ENCODE measurements around the gene MDH1B.
"Not testable (repeated sequence)": the region's sequence is repeated elsewhere in the genome, so short reads cannot be mapped to it uniquely, and the experiment has no call there.

Gene MDH1B

GRCh38 chr2:206765242-206766056, at the start of gene MDH1B, which contains the start of gene FASTKD2:
Gene MDH1B, minus strand, starts transcription at chr2:206765328. Its CDS starts 57 bp downstream, at chr2:206765271.
Gene FASTKD2, plus strand, starts transcription at chr2:206765606. Its CDS starts 1,088 bp downstream, at chr2:206766694.
- peak; percentile 90 for FAIRE-seq

GRCh38 chr2:206814498-206814897, 49.4 kb upstream of the MDH1B start:
- DNase-seq (ENCODE audit: insufficient read length, low spot score) (no peak), FAIRE-seq (no peak)
- no peak for TF ChIP-seq POLR2A (IDR thresholded peaks at IDR 0.05; ENCODE audit: low read depth, low read length)

More at GRCh38 chr2:206765242-206766056, at the start of gene MDH1B, which contains the start of gene FASTKD2:
- DNase-seq (ENCODE audit: insufficient read length, low spot score) = peak; percentile 82
- TF ChIP-seq POLR2A (IDR thresholded peaks at IDR 0.05; ENCODE audit: low read depth, low read length) = peak; percentile 71

DNA sequence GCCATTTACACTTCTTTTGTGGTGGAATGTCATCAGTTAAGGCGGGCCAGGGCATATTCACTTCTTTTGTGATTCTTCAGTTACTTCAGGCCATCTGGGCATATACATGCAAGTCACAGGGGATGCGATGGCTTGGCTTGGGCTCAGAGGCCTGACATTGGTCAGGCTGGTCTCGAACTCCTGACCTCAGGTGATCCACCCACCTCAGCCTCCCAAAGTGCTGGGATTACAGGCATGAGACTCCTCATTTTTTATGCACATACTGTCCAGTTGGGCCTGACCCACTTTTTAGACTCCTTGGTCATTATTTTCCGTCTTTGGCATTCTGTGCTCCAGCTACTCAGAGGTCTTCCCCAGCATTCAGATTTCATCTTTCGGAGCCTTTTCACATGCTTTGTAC, 47.3 kb upstream of the MDH1B start:
- not testable (repeated sequence) for FAIRE-seq; DNase-seq (ENCODE audit: insufficient read length, low spot score)

DNA sequence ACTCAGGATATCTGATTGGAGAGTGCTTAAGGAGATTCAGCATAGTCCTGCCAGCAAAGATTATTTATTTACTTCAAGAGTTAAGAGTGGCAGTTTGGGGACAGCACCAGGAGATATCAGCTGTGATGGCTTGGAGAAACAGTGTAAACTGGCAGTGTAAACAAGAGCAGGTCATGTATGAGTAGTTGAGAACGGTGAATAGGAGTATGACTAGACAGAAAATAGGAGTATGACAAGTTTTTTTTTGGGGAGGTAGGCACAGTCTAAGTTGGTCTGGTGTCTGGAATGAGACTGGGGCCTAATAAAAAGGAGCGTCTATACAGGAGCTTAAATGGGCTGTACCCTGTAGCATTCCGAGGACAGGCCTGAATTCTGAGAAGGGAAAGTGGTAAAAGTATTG, 42.5 kb upstream of the MDH1B start:
- DNase-seq (ENCODE audit: insufficient read length, low spot score); FAIRE-seq: not testable (repeated sequence)

GRCh38 chr2:206805887-206806607, 40.9 kb upstream of the MDH1B start:
- FAIRE-seq (no peak), DNase-seq (ENCODE audit: insufficient read length, low spot score) (no peak)
- TF ChIP-seq POLR2A (IDR thresholded peaks at IDR 0.05; ENCODE audit: low read depth, low read length) = no peak

DNA sequence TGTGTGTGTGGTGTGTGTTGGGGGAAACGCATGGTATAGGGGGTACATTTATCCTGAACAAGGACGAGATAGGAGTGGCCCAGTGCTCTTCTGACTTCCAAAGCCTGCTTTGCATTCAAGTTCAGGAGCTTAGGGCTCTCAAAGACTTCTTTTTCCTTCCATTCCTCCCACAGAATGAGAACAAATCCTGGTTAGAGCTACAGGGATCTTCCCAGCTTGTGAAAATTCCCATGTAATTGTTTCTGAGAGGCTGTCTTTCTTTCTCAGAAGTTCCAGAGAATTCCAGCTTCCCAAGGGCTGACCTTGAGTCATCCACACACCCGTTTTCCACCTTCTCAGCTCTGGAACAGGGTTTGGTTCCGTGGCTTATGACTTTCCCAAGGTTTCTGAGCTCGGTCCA, 39.2 kb upstream of the MDH1B start:
- DNase-seq (ENCODE audit: insufficient read length, low spot score) (no peak), FAIRE-seq (no peak)

GRCh38 chr2:206802654-206803514, 37.8 kb upstream of the MDH1B start:
- FAIRE-seq (no peak), DNase-seq (ENCODE audit: insufficient read length, low spot score) (no peak)
- TF ChIP-seq POLR2A (IDR thresholded peaks at IDR 0.05; ENCODE audit: low read depth, low read length) = no peak

More for the DNA sequence above, 39.2 kb upstream of the MDH1B start:
- no peak for TF ChIP-seq POLR2A (IDR thresholded peaks at IDR 0.05; ENCODE audit: low read depth, low read length)

- no peak for TF ChIP-seq POLR2A (IDR thresholded peaks at IDR 0.05; ENCODE audit: low read depth, low read length)
- FAIRE-seq (no peak), DNase-seq (ENCODE audit: insufficient read length, low spot score) (no peak)
Measured at GRCh38 chr2:206801418-206802189, 36.5 kb upstream of the MDH1B start.

GRCh38 chr2:206800506-206801417, 35.6 kb upstream of the MDH1B start:
- DNase-seq (ENCODE audit: insufficient read length, low spot score) (peak; percentile 36), FAIRE-seq (peak; percentile 90)
- TF ChIP-seq POLR2A (IDR thresholded peaks at IDR 0.05; ENCODE audit: low read depth, low read length) = no peak

GRCh38 chr2:206799083-206799482, 34.0 kb upstream of the MDH1B start:
- no peak for TF ChIP-seq POLR2A (IDR thresholded peaks at IDR 0.05; ENCODE audit: low read depth, low read length)
- FAIRE-seq (no peak), DNase-seq (ENCODE audit: insufficient read length, low spot score) (no peak)

DNA sequence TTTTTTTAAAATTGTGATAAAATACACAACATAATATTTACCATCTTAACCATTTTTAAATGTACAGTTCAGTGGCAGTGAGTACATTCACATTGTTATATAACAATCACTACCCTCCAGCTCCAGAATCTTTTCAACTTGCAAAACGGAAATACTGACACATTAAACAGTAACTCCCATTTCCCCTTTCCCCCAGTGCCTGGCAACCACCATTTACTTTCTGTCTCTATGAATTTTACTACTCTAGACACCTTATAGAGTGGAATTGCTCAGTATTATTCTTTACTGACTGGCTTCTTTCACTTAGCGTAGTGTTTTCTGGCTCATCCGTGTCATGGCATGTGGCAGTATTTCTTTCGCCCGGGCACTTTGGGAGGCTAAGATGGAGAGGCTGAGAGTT, 32.9 kb upstream of the MDH1B start:
- no peak for TF ChIP-seq POLR2A (IDR thresholded peaks at IDR 0.05; ENCODE audit: low read depth, low read length)
- FAIRE-seq (no peak), DNase-seq (ENCODE audit: insufficient read length, low spot score) (no peak)

DNA sequence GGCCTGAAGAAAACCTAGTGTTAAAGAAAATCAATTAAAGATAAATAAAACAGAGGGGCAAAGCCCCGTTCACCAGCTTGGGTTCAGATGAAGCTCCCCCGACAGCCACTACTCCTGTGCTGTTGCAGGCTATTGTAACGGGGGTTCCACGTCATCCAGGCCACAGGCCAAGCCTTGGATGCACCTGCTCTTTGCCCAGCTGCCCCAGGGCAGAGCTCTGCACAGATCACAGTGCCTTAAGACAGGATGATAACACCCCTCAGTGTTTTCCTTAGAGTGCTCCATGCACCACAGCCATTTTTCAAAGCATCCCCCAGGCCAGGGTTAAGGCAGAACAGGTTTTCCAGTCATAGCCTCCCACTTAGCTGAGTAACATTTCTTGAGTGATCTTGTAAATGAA, 32.2 kb upstream of the MDH1B start:
- DNase-seq (ENCODE audit: insufficient read length, low spot score) = no peak
- TF ChIP-seq POLR2A (IDR thresholded peaks at IDR 0.05; ENCODE audit: low read depth, low read length) = no peak
- no peak for FAIRE-seq
